Mammary epithelial cell (primary cell): ENCODE data around the gene S100PBP.

Source experiments
- CTCF ChIP-seq, 2 donors: IDR thresholded peaks in 1 of 2; conservative IDR thresholded peaks in 1 of 2; 2 replicates each; pipeline ENCODE4 v1.5.1; 2011 to 2012; ENCODE audit warnings: inconsistent platforms in 2 of 2, low read length in 2 of 2, mild to moderate bottlenecking in 2 of 2, control low read depth in 1 of 2, low read depth in 1 of 2; ENCODE audit not compliant: insufficient read depth in 1 of 2; ENCODE audit errors: extremely low read depth in 1 of 2
- EZH2 ChIP-seq: IDR thresholded peaks from 2 replicates; pipeline ENCODE4 v1.6.1; 2012; ENCODE audit warnings: low read length, inconsistent platforms, borderline replicate concordance

GRCh38 chr1:32898056-32898455 lies 80.6 kb downstream of the S100PBP start:
- TF ChIP-seq CTCF (conservative IDR thresholded peaks at IDR 0.05 in 1 of 2, IDR thresholded peaks at IDR 0.05 in 1 of 2; ENCODE audit: extremely low read depth in 1 of 2, insufficient read depth in 1 of 2, low read depth in 1 of 2, low read length in 2 of 2) (no peak), EZH2 (no peak)
